GM23248 (cell line): ENCODE data around the gene CA12.

Experiments
- EZH2 ChIP-seq: fragments of 200-600 bp; sonication (generic); IDR thresholded peaks from 2 replicates; pipeline ENCODE4 v1.6.1; 2018; ENCODE audit warnings: antibody characterized with exemption, mild to moderate bottlenecking; ENCODE audit not compliant: insufficient read depth, poor library complexity, severe bottlenecking
- EZH2phosphoT487 ChIP-seq: fragments of 200-600 bp; sonication (generic); IDR thresholded peaks from 2 replicates; pipeline ENCODE4 v1.6.1; 2018; ENCODE audit warnings: antibody characterized with exemption, moderate library complexity, mild to moderate bottlenecking, low read depth; ENCODE audit not compliant: insufficient read depth

- TF ChIP-seq EZH2 (no peak), EZH2phosphoT487 (no peak)
Observed at GRCh38 chr15:63348392-63348791, 33.3 kb downstream of the CA12 start.
